SJSA1 (cell line): ENCODE data around the gene LTBP4. TPM values are rescaled to one million over a fixed set of nuclear protein-coding genes. Genes with fewer than 3 reads are reported as not detected.
A peak's percentile ranks its signal among the peaks of the same experiment; 100 is the strongest.

Experiments
- DNase-seq, 2 experiments: peaks; one replicate each; pipeline ENCODE4 v3.0.0-alpha.2; 2015 to 2020; ENCODE audit warnings: low spot score in 2 of 2, low read depth in 1 of 2
- H3K27ac ChIP-seq: fragments of 250-450 bp; sonication (Bioruptor Pico); 2 replicates; pipeline ENCODE4 v1.5.1; 2020; ENCODE audit warnings: mild to moderate bottlenecking, moderate library complexity
- H3K27me3 ChIP-seq: fragments of 250-450 bp; sonication (Bioruptor Pico); replicated peaks from 2 replicates; pipeline ENCODE4 v1.5.1; 2020; ENCODE audit warnings: mild to moderate bottlenecking, moderate library complexity
- H3K36me3 ChIP-seq: fragments of 250-450 bp; sonication (Bioruptor Pico); 2 replicates; pipeline ENCODE4 v1.5.1; 2020; ENCODE audit warnings: mild to moderate bottlenecking
- H3K4me1 ChIP-seq: fragments of 250-450 bp; sonication (Bioruptor Pico); replicated peaks from 2 replicates; pipeline ENCODE4 v1.6.1; 2021; ENCODE audit warnings: mild to moderate bottlenecking
- H3K4me3 ChIP-seq: fragments of 250-450 bp; sonication (Bioruptor Pico); 2 replicates; pipeline ENCODE4 v1.5.1; 2020; ENCODE audit warnings: mild to moderate bottlenecking
- H3K9me3 ChIP-seq: fragments of 250-450 bp; sonication (Bioruptor Pico); replicated peaks from 2 replicates; pipeline ENCODE4 v1.5.1; 2020; ENCODE audit warnings: mild to moderate bottlenecking
- total RNA-seq: library from RNA; depleted of rRNA; stranded (reverse); fragments of >200 nt; shearing (Covaris generic); gene quantifications from 2 replicates; pipeline ENCODE4 v1.2.3, GENCODE V29; 2014

The LTBP4 gene
- total RNA-seq, 1 experiment from 2014 or later, result 16.5 TPM

DNA sequence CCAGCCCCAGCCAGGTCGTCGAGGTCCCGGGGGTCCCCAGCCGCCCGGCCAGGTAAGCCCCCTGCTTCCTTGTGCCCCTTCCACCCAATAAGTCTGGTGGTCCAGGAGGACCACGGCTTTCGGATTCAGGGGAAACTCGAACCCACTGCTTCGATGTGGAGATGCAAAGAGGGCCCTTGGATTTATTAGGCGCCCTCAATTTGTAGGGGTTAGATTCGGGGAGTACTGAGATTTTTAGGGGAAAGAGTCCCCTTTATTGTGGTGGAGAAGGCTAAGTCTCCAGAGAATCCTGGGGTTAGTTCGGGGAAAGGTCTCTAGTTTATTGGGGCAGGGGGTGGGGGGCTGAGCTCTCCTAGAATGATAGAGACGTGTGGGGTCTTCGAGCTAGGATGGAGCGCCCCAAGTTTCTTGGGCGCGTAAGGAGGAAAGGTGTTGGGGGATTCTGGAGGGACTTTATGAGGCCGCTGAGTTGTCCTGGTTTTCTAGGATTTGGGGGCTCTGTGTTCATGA is 3.8 kb upstream of the LTBP4 start:
- no peaks in the 10 kb centered on the region for H3K9me3 ChIP-seq
- peaks cover 40% of the 10 kb centered on the region for H3K27me3 ChIP-seq
- no peaks in the 10 kb centered on the region for H3K36me3 ChIP-seq
- DNase-seq, result no peak
- no peak overlapping the region for H3K27ac ChIP-seq
- no peak overlapping the region for H3K4me3 ChIP-seq
- peaks cover 35% of the 10 kb centered on the region for H3K4me1 ChIP-seq

DNA sequence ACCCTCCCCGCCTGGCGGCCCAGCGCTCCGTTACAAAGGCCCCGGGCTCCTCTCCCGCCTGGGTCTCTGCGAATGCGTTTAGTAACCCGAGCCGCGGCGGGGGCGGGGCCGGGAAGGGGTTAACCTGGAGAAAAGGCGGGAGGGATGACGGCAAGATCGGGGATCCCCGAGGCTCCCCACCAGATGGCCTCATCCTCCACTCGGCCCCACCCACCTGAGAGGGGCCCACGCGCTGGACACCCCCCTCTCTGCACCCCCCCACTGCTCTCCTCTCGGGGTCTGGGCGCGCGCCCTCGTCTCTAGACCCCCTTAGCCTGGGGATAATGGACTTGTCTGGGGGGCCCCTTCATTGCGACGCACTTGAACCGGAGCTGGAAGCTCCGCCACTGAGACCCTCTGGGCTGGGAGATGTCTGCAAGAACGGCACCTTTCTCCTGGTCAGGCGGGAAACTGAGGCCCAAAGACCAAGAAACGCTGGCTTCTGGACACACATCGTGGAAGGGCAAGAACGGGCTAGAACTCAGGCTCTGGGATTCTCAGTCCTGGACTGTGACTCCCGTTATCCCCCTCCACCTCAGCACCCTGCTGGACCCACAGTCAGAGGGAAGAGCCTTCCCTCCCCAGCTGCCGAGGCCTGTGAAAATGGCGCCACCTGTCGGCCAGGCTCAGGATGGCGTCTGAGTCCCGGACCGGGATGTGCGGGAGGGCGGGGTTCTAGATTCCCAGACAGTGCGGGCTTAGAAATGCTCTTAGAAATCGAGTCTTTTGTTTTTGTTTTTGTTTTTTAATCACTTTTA is 2.9 kb upstream of the LTBP4 start:
- H3K36me3 ChIP-seq, result no peaks in the 10 kb centered on the region
- peak; percentile 86 to 90 for DNase-seq
- peaks cover 40% of the 10 kb centered on the region for H3K27me3 ChIP-seq
- H3K27ac ChIP-seq, result no peak overlapping the region
- peaks cover 44% of the 10 kb centered on the region for H3K4me1 ChIP-seq
- H3K9me3 ChIP-seq, result no peaks in the 10 kb centered on the region
- no peak overlapping the region for H3K4me3 ChIP-seq

- Histone ChIP-seq H3K27ac (no peak overlapping the region), H3K4me1 (peaks cover 50% of the 10 kb centered on the region), H3K9me3 (no peaks in the 10 kb centered on the region), H3K4me3 (no peak overlapping the region), H3K27me3 (peaks cover 40% of the 10 kb centered on the region), H3K36me3 (no peaks in the 10 kb centered on the region)
- no peak for DNase-seq
These were observed 2.3 kb upstream of the LTBP4 start for GRCh38 chr19:40598918-40599307.

DNA sequence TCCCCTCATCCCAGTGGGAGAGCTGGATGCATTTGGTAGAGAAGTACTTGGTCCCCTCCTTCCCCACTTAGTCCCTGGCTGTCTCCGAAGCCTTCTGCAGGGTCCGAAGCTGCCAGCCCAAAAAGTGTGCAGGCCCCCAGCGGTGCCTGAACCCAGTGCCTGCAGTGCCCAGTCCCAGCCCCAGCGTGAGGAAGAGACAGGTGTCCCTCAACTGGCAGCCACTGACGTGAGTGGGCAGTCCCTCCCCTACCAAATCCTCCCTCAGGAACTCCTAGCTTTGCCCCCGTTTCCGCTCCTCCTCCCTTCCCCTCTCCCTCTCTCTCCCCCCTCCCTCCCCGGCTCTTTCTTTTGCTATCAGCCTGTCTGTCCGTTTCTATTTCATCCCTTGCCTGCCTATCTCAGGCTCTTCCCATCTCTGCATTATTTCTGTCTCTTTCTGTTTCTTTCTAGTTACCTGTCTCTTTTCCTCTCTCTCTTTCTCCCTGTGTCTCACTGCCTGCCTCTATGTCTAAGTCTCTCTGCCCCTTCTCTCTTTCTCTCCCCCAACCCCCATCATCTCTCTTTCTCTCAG is 1.8 kb upstream of the LTBP4 start:
- Histone ChIP-seq H3K9me3 (no peaks in the 10 kb centered on the region), H3K4me3 (no peak overlapping the region)
- DNase-seq, result no peak

GRCh38 chr19:40599902-40600569 is 1.1 kb upstream of the LTBP4 start:
- Histone ChIP-seq H3K4me3 (no peak overlapping the region), H3K36me3 (no peaks in the 10 kb centered on the region), H3K27me3 (peaks cover 40% of the 10 kb centered on the region), H3K27ac (no peak overlapping the region), H3K4me1 (peaks cover 53% of the 10 kb centered on the region), H3K9me3 (no peaks in the 10 kb centered on the region)
- no peak for DNase-seq

More for the DNA sequence above, 1.8 kb upstream of the LTBP4 start:
- H3K36me3 ChIP-seq, result no peaks in the 10 kb centered on the region
- peaks cover 53% of the 10 kb centered on the region for H3K4me1 ChIP-seq
- no peak overlapping the region for H3K27ac ChIP-seq
- peaks cover 40% of the 10 kb centered on the region for H3K27me3 ChIP-seq

DNA sequence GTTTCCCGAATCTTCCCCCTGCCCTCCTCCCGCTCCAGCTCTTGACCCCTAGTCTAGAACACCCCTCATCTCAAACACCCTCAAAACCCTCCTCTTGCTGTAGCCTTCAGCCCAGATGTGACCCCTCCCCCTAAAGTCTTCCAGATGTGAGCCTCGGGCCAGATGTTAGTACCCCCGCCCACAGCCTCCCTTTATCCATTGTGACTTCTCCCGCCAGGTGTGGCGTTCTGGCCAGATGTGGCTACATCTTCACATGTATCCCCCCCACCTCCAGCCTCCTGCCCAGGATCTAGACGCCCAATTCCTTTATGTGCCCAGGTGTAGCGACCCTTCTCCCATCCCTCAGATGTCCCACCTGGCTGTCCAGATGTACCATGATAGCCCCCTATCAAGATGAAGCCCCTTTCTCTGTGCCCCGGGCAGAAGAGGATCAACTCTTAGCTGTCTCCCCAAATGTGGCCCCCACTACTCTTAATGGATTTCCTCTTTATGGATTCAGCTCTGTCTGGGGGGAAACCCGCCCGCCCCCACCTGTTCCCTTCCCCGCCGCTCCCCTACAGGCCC is 517 bp upstream of the LTBP4 start:
- Histone ChIP-seq H3K9me3 (no peaks in the 10 kb centered on the region), H3K4me3 (no peak overlapping the region), H3K27me3 (peaks cover 40% of the 10 kb centered on the region), H3K4me1 (peaks cover 58% of the 10 kb centered on the region), H3K27ac (no peak overlapping the region), H3K36me3 (no peaks in the 10 kb centered on the region)
- no peak for DNase-seq

GRCh38 chr19:40603071-40603388 is 1.9 kb downstream of the LTBP4 start:
- H3K27ac ChIP-seq, result no peak overlapping the region

GRCh38 chr19:40603389-40604170 is 2.4 kb downstream of the LTBP4 start:
- H3K36me3 ChIP-seq, result no peaks in the 10 kb centered on the region
- DNase-seq, result peak; percentile 91 to 96
- peaks cover 48% of the 10 kb centered on the region for H3K4me1 ChIP-seq
- peaks cover 29% of the 10 kb centered on the region for H3K27me3 ChIP-seq
- no peak overlapping the region for H3K27ac ChIP-seq
- no peaks in the 10 kb centered on the region for H3K9me3 ChIP-seq
- H3K4me3 ChIP-seq, result peak overlapping the region; percentile 36

More at GRCh38 chr19:40603071-40603388, 1.9 kb downstream of the LTBP4 start:
- peaks cover 29% of the 10 kb centered on the region for H3K27me3 ChIP-seq
- no peak for DNase-seq
- no peak overlapping the region for H3K4me3 ChIP-seq
- no peaks in the 10 kb centered on the region for H3K36me3 ChIP-seq
- peaks cover 53% of the 10 kb centered on the region for H3K4me1 ChIP-seq
- no peaks in the 10 kb centered on the region for H3K9me3 ChIP-seq

DNA sequence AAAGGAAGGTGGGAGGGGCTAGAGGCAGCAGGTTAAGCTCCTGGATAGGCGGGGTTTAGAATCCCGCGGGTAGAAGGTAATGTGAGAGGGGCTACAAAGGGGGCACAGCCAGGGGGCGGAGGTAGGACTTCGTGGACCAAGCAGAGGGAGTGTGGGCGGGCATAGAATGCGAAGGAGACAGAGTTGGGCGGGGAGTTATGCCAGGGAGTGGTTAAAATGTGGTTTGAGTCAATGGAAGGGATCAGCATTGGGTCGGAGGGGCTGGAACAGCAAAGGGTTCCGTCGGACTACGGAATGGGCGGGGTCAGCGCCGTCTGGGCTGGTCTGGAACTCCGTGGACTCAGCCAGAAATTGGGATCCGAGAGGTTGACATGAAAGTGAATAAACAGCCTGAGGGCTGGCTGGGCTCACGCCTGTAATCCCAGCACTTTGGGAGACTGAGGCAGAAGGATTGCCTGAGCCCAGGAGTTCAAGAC is 3.0 kb downstream of the LTBP4 start:
- peaks cover 24% of the 10 kb centered on the region for H3K27me3 ChIP-seq
- H3K4me3 ChIP-seq, result peak overlapping the region; percentile 36
- no peak overlapping the region for H3K27ac ChIP-seq
- peaks cover 49% of the 10 kb centered on the region for H3K4me1 ChIP-seq
- no peaks in the 10 kb centered on the region for H3K9me3 ChIP-seq
- DNase-seq, result no peak
- H3K36me3 ChIP-seq, result no peaks in the 10 kb centered on the region

- Histone ChIP-seq H3K27me3 (peaks cover 19% of the 10 kb centered on the region), H3K4me3 (peak overlapping the region; percentile 38; the same call in 1 of the 2 replicates), H3K27ac (no peak overlapping the region), H3K9me3 (no peaks in the 10 kb centered on the region), H3K36me3 (no peaks in the 10 kb centered on the region), H3K4me1 (peaks cover 54% of the 10 kb centered on the region)
- no peak for DNase-seq
These were observed 3.6 kb downstream of the LTBP4 start for GRCh38 chr19:40604647-40605215.

- Histone ChIP-seq H3K36me3 (no peaks in the 10 kb centered on the region), H3K27me3 (peaks cover 12% of the 10 kb centered on the region), H3K9me3 (no peaks in the 10 kb centered on the region), H3K4me3 (peak overlapping the region; percentile 38), H3K27ac (no peak overlapping the region), H3K4me1 (peaks cover 59% of the 10 kb centered on the region)
- peak in 1 of 2 experiments; percentile 58 for DNase-seq
These were observed 4.2 kb downstream of the LTBP4 start for GRCh38 chr19:40605216-40605971.
